GM18507 (cell line): ENCODE results near the gene ZNF618.

Experiments used
- DNase-seq: peaks from one replicate; pipeline ENCODE4 v3.0.0; 2011; ENCODE audit warnings: low read depth; ENCODE audit not compliant: insufficient read length; ENCODE audit errors: extremely low spot score
- FAIRE-seq: peaks from 2 replicates; lab custom pipeline; 2011; peaks lifted over from hg19 to GRCh38; lab: Jason Lieb, UNC

The ZNF618 gene

GRCh38 chr9:113929634-113930389 lies 53.7 kb downstream of the ZNF618 start:
- FAIRE-seq (no peak), DNase-seq (no peak)

DNA sequence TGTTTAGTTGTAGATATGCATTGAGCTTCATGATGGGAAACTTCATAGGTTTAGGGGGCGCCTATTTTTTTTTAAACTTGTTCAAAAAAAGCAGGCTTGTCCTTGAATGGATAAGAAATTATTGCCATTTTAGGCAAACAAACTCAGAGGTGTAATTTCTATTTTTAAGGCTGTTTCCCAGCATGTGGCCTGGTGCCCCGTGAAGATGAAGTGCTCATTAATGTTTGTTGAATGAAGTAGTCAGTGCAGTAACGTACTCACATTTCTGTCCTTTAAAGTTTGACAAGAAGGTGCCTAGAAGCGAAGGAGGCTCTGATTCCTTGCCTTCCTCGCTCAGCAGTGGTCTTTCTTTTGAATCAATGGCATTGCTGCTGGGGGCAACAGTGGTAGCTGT lies 54.3 kb downstream of the ZNF618 start:
- FAIRE-seq = no peak
- DNase-seq = no peak

DNA sequence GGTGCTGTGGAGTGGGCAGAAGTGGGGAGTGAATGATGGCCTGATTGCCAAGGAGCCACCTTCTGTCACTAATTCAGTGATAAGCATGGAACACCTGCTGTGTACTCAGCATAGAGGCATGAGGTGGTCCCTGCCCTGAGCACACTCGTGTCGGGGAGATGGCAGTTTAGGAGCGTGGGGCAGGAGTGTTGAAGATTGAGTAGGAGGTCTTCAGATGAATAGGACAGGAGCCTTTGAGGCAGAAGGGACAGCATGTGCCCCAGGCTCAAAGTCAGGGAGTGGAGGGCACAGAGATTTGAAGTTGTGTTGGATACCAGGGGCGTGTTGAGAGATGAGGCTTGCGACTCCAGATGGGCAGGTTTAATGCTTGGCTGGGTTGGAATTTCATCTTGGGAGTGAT lies 55.0 kb downstream of the ZNF618 start:
- FAIRE-seq (no peak), DNase-seq (no peak)

- DNase-seq (no peak), FAIRE-seq (no peak)
Observed at GRCh38 chr9:113931777-113932176, 55.7 kb downstream of the ZNF618 start.

- DNase-seq (no peak), FAIRE-seq (no peak)
Observed at GRCh38 chr9:113932906-113933584, 56.9 kb downstream of the ZNF618 start.

- DNase-seq (no peak), FAIRE-seq (no peak)
Observed at GRCh38 chr9:113933671-113934070, 57.6 kb downstream of the ZNF618 start.

GRCh38 chr9:113934167-113934828 lies 58.2 kb downstream of the ZNF618 start:
- DNase-seq (no peak), FAIRE-seq (no peak)

DNA sequence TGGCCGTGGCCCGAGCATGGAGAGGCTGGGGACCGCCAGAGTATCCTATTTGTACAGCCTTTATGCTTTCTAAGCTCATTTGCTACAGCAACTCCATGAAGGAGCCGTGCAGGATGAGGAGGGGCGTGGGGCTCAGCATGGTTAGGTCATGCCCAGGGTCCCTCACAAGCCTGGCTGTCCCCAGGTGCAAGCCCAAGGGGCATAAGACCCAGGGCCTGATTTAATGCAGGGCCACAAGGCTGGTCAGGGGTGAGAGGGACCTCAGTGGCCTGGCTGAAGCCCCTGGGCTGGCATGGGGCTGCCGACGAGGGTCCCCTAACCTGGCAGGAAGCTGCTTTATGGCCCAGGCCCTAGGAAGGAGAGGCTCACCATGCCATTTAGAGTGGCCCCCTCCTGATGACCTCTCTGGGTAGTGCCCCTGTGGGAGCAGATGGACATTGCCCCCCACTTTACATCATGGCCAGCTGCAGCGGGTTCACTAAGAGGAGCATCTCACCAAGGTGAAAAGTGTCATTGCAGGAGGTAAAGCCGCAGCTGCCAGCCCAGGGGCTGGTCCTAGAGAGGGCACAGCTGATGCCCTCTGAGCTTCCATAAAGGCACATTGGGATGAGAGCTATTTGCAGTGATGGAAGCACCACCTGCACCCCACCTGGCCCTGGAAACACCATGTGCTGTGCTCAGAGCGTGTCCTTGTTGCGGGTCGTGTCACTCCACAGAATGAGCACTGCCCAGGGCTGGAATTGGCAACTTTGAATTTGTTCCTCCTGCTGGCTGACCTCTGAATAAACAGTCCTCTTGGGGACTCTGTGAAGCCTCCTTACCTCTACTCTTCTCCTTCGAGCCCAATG lies 58.9 kb downstream of the ZNF618 start:
- DNase-seq (no peak), FAIRE-seq (no peak)

DNA sequence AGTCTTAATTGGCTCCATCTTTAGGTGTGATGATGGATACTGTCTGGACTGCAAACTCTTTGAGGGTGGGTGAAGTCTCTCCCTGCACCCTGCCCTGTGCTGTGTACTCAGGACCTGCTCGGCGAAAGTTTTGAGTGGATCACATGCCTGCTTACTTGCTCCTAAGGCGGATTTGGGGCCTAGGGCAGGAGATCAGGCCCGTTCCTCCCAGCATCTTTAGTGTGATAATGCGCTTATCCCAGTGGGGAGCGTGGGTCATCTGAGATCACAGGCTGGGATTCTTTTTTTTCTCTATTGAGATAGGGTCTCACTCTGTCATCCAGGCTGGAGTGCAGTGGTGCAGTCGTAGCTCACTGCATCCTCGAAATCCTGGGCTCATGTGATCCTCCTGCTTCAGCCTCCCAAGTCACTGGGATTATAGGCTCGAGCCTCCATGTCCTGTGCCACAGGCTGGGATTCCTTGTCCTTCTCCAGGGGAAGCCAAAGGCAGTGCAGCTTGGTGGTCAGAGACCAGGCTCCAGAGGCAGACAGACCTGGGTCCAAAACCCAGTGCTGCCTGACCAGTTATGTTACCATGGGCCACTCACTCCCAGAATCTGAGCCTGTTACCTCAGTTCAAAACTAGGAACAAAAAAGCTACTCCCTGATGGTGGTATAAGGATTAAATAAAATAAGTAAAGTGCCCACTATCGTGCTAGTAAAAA lies 59.7 kb downstream of the ZNF618 start:
- no peak for FAIRE-seq

GRCh38 chr9:113940077-113940476 lies 64.0 kb downstream of the ZNF618 start:
- no peak for FAIRE-seq

More for the DNA sequence above, 59.7 kb downstream of the ZNF618 start:
- DNase-seq = no peak

GRCh38 chr9:113941056-113941455 lies 64.9 kb downstream of the ZNF618 start:
- DNase-seq (no peak), FAIRE-seq (no peak)

More at GRCh38 chr9:113940077-113940476, 64.0 kb downstream of the ZNF618 start:
- DNase-seq = no peak

GRCh38 chr9:113941526-113941925 lies 65.4 kb downstream of the ZNF618 start:
- no peak for FAIRE-seq
- no peak for DNase-seq

DNA sequence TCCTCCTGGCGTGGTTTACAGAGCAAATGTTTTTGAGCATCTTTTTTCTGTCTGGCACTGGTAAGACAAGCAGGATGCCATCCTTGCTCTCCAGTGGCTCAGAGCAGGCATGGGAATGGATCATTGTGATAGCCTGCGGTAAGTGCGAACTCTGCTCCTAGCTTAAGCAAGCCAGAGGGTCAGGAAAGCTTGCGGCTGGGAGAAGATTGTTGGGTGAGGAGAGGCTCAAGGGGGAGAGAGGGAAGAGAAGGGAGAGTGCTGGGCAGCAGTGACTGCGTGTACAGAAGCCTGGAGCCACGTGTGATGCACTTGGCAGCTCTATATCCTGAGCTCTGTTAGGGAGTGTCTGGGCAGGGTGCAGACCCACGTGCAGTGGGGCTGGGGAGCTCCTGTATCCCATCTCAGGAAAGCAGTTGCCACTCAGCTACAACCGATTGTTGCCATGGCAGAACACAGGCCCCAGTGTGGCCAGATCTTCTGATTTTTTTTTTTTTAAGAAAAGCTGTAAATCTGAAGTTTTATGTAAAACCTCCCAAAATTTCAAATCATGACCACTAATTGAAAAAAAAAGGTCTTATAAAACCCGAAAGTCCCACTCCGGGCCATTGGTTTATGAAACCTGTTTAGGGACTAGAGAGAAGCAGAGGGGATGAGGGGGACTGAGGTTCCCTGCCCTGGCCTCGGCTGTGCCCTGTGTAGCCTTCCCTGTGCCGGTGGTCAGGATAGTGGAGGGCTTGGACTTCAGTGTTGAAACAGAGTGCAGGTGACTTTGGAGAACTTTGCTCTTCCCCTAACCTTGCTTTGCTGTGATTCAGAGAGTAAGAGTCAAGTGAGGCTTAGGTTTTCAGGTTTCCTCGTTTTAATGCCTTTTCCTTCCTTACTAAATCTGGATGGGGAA lies 67.3 kb downstream of the ZNF618 start:
- no peak for DNase-seq
- no peak for FAIRE-seq

GRCh38 chr9:113945784-113946183 lies 69.7 kb downstream of the ZNF618 start:
- FAIRE-seq = no peak
- DNase-seq = no peak

DNA sequence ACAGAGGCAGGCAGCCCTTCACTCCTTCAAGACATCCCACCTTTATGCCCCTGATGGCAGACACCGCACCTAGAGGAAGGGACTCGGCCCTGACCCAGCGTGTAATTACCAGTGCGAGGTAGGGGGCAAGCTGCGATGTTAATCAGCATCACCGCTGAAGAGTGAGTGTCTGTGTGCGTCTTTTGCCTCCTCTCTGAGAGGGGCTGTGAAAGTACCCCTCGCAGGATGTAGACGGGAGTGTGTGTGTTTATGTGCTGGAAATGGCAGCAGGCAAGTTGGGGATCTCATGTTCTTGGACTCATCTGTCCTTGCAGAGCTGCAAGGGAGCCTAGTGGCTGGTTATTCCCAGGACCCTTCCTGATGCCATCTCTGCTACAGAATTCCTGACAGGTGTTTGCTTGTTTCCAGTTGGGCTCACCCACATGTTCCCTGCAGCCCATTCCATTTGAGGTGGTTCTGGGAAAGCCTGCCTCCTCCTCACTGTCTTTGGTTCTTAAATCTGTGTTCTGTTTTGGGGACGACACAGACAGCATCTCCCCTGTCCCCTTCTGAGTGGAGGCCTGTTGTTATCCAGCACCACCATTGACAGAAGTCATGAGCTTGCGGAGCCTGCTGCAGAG lies 70.5 kb downstream of the ZNF618 start:
- DNase-seq = no peak
- FAIRE-seq = no peak

DNA sequence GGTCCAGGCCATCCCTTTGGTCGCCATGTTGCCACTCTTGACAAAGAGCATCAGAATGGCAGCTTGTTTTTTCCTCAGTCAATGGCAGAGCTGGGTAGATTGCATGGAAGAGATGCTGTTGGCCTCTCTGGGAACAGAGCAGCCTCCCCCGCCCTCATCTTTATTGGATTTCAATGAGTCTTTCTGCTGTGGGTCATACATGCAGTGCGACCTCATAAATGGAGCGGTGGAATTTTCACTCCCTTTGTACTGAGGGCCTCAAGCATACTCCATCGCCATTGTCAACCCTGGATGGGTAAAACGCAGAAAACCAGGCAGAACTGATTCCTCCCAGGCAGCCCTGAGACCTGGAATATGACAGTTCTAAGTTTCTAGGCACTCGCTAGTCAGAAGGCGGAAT lies 71.8 kb downstream of the ZNF618 start:
- DNase-seq = no peak
- FAIRE-seq = no peak

GRCh38 chr9:113948891-113949570 lies 72.9 kb downstream of the ZNF618 start:
- DNase-seq (no peak), FAIRE-seq (no peak)
